SK-N-SH treated with all-trans-retinoic acid at 6 μM for 48 hours (cell line): ENCODE measurements around the gene RPS6KA2.

Experiments
- ATAC-seq: fragments of 200-7000 bp; cut with Tn5 transposase; 3 replicates; pipeline ENCODE4 v1.9.1; 2020; ENCODE audit warnings: mild to moderate bottlenecking, moderate library complexity
- ARNTL ChIP-seq: fragments of 450-650 bp; formaldehyde crosslinking; IDR thresholded peaks from 2 replicates; pipeline ENCODE4 v1.5.0; 2020; ENCODE audit warnings: low read depth, mild to moderate bottlenecking, moderate library complexity, borderline replicate concordance
- BACH2 ChIP-seq: fragments of 250-450 bp; sonication (Bioruptor Pico); IDR thresholded peaks from 2 replicates; pipeline ENCODE4 v1.9.0; 2021; ENCODE audit warnings: mild to moderate bottlenecking, borderline replicate concordance
- CSRNP3 ChIP-seq: fragments of 250-450 bp; sonication (Bioruptor Pico); IDR thresholded peaks from 2 replicates; pipeline ENCODE4 v1.5.1; 2021; ENCODE audit warnings: mild to moderate bottlenecking, moderate library complexity
- ESRRG ChIP-seq: fragments of 250-450 bp; sonication (Bioruptor Pico); IDR thresholded peaks from 2 replicates; pipeline ENCODE4 v1.6.1; 2021; ENCODE audit warnings: mild to moderate bottlenecking
- GLIS3 ChIP-seq: fragments of 250-450 bp; sonication (Bioruptor Pico); IDR thresholded peaks from 2 replicates; pipeline ENCODE4 v1.5.0; 2020; ENCODE audit warnings: mild to moderate bottlenecking, moderate library complexity
- ISL1 ChIP-seq: fragments of 250-450 bp; sonication (Bioruptor Pico); IDR thresholded peaks from 2 replicates; pipeline ENCODE4 v2.1.2; 2022; ENCODE audit warnings: mild to moderate bottlenecking, moderate library complexity
- OSR1 ChIP-seq: fragments of 250-450 bp; sonication (Bioruptor Pico); IDR thresholded peaks from 2 replicates; pipeline ENCODE4 v1.8.0; 2022; ENCODE audit warnings: moderate library complexity, mild to moderate bottlenecking, inconsistent platforms
- PPARA ChIP-seq: fragments of 250-450 bp; sonication (Bioruptor Pico); IDR thresholded peaks from 2 replicates; pipeline ENCODE4 v1.5.0; 2020; ENCODE audit warnings: mild to moderate bottlenecking, borderline replicate concordance
- RARB ChIP-seq: fragments of 250-450 bp; sonication (Bioruptor Pico); IDR thresholded peaks from 2 replicates; pipeline ENCODE4 v1.8.0; 2021; ENCODE audit warnings: mild to moderate bottlenecking, moderate library complexity
- SNAI2 ChIP-seq: fragments of 250-450 bp; sonication (Bioruptor Pico); IDR thresholded peaks from 2 replicates; pipeline ENCODE4 v1.5.0; 2020; ENCODE audit warnings: mild to moderate bottlenecking, moderate library complexity
- TOX ChIP-seq: fragments of 250-450 bp; sonication (Bioruptor Pico); IDR thresholded peaks from 2 replicates; pipeline ENCODE4 v1.8.0; 2021; ENCODE audit warnings: mild to moderate bottlenecking, moderate library complexity, borderline replicate concordance
- TSHZ2 ChIP-seq: fragments of 250-450 bp; sonication (Bioruptor Pico); IDR thresholded peaks from 2 replicates; pipeline ENCODE4 v1.5.0; 2020; ENCODE audit warnings: mild to moderate bottlenecking, moderate library complexity
- ZC3H10 ChIP-seq: fragments of 250-450 bp; sonication (Bioruptor Pico); IDR thresholded peaks from 2 replicates; pipeline ENCODE4 v1.5.1; 2021; ENCODE audit warnings: mild to moderate bottlenecking, moderate library complexity
- ZFP3 ChIP-seq: fragments of 250-450 bp; sonication (Bioruptor Pico); IDR thresholded peaks from 2 replicates; pipeline ENCODE4 v1.5.0; 2020; ENCODE audit warnings: mild to moderate bottlenecking, moderate library complexity
- ZFP30 ChIP-seq: fragments of 450-650 bp; formaldehyde crosslinking; IDR thresholded peaks from 2 replicates; pipeline ENCODE4 v1.5.0; 2022; ENCODE audit warnings: mild to moderate bottlenecking, moderate library complexity
- ZNF565 ChIP-seq: fragments of 450-650 bp; formaldehyde crosslinking; conservative IDR thresholded peaks from 2 replicates; pipeline ENCODE4 v1.5.0; 2020; ENCODE audit warnings: low read depth, mild to moderate bottlenecking, moderate library complexity
- ZNF8 ChIP-seq: fragments of 450-650 bp; formaldehyde crosslinking; IDR thresholded peaks from 2 replicates; pipeline ENCODE4 v1.5.0; 2020; ENCODE audit warnings: mild to moderate bottlenecking, moderate library complexity
- TF ChIP-seq, protein P1 (sequence below): fragments of 250-450 bp; sonication (Bioruptor Pico); IDR thresholded peaks from 2 replicates; pipeline ENCODE4 v1.8.0; 2021; ENCODE audit warnings: low read depth, mild to moderate bottlenecking, moderate library complexity, borderline replicate concordance

The RPS6KA2 gene

DNA sequence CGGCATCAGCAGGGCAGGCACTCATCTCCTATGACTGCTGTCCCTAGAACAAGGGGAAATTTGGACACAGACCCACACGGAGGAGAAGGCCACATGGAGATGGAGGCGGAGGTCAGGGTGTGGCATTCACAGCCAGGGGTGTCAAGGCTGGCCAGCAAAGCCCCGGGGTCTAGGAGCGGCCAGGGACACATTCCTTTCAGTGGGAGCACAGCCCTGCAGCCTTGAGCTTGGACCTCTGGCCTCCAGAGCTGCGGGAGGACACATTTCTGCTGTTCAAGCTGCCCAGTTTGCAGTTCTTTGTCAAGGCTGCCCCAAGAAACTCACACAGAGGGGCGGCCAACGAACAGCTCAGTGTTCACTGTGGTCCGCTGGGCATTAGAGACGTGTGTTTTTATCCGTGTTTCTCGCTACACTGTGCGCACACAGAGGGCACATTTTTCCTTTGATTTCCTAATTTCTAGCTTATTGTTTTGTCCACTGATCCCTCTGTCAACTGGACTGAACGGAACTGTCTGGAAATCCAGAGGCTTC lies 150.9 kb downstream of the RPS6KA2 start (continued):
- TF ChIP-seq TSHZ2 (CRISPR knock-in tag) (no peak), PPARA (CRISPR knock-in tag) (no peak)

- TF ChIP-seq ARNTL (CRISPR knock-in tag), result no peak
- TF ChIP-seq ISL1, result no peak
- no peak for TF ChIP-seq RARB (CRISPR knock-in tag)
- TF ChIP-seq ZNF565 (CRISPR knock-in tag), result no peak
- no peak for TF ChIP-seq ZFP3
- no peak for TF ChIP-seq OSR1 (CRISPR knock-in tag)
- no peak for TF ChIP-seq ZFP30 (CRISPR knock-in tag)
- no peak for TF ChIP-seq ZC3H10 (CRISPR knock-in tag)
- TF ChIP-seq ZNF8, result no peak
- no peak for TF ChIP-seq SNAI2
- TF ChIP-seq CSRNP3 (CRISPR knock-in tag), result no peak
- ATAC-seq, result no peak
These were observed 152.1 kb downstream of the RPS6KA2 start for GRCh38 chr6:166474721-166475565.

DNA sequence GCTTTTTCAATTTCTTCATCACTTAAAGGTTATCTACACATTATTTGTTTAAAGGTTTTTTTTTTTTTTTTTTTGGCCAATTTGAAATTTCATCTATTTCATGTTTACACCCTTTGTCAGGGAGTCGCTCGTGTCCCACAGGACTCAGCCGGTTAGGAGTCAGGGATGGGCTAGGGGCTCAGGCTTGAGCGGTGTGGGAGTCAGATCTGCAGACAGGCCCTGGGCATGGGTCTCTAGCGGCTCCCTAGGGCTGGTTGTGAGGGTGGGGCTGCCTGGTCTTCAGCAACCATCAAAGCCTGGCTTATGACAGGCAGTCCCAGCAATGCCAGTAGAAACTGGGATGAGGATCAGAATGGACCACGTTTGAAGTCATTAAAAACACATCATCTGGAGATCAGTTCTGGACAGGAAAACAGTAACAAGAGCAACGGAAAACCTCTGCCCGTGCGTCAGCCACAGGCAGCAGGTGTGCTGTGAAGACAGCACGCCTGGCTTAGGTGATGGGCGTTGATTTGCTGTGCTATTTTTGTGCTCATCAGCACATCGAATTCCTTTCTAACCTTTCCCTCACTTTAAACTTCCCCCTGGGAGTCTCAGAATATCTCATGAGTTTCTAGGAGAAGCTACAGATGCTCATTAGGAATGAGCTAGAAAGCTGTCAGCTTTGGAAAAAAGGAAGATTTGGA lies 153.0 kb downstream of the RPS6KA2 start:
- TF ChIP-seq ZC3H10 (CRISPR knock-in tag), result no peak
- ATAC-seq, result no peak

DNA sequence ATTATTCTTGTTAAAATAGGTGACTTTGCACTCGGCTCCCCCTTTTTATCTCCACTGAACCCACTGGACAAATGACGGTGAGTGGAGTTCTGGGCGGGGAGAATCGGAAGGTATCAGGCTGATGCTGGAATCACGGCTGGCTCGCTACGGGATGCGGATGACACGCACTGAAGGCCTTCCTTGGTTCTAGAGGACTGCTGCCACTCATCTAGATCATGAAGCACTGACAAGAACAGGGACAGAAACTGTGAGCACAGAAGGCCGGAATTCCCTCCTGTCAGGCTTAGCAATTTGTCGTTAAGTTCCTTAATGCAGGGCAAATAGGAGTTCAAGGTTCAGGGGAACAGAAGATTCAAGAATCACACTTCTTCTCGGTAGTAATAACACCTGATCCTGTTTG lies 154.4 kb downstream of the RPS6KA2 start:
- no peak for ATAC-seq
- TF ChIP-seq ISL1 (no peak), BACH2 (no peak), ZNF565 (CRISPR knock-in tag) (no peak), OSR1 (CRISPR knock-in tag) (no peak), TSHZ2 (CRISPR knock-in tag) (no peak), CSRNP3 (CRISPR knock-in tag) (no peak), ZFP3 (no peak), TOX (CRISPR knock-in tag) (no peak), SNAI2 (no peak), ESRRG (CRISPR knock-in tag) (no peak), ZFP30 (CRISPR knock-in tag) (no peak), ARNTL (CRISPR knock-in tag) (no peak), ZC3H10 (CRISPR knock-in tag) (no peak), GLIS3 (CRISPR knock-in tag) (no peak)
- TF ChIP-seq, protein P1, sequence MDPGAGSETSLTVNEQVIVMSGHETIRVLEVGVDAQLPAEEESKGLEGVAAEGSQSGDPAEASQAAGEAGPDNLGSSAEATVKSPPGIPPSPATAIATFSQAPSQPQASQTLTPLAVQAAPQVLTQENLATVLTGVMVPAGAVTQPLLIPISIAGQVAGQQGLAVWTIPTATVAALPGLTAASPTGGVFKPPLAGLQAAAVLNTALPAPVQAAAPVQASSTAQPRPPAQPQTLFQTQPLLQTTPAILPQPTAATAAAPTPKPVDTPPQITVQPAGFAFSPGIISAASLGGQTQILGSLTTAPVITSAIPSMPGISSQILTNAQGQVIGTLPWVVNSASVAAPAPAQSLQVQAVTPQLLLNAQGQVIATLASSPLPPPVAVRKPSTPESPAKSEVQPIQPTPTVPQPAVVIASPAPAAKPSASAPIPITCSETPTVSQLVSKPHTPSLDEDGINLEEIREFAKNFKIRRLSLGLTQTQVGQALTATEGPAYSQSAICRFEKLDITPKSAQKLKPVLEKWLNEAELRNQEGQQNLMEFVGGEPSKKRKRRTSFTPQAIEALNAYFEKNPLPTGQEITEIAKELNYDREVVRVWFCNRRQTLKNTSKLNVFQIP, result no peak
